Panc1 (cell line): ENCODE measurements around the gene IFI16. TPM values are rescaled to one million over a fixed set of nuclear protein-coding genes. Genes with fewer than 3 reads are reported as not detected.

Experiments used
- ATAC-seq: fragments of 200-7000 bp; cut with Tn5 transposase; 2 replicates; pipeline ENCODE4 v1.9.1; 2020; ENCODE audit warnings: mild to moderate bottlenecking, moderate library complexity
- BruUV-seq: library from RNA; stranded (reverse); fragments of 400-500 nt; replicated peaks from 2 replicates; lab custom pipeline; 2021; lab: Mats Ljungman, UMichigan
- CTCF ChIA-PET: fragments of 300-600 bp; sonication (Branson Sonifier 250); formaldehyde crosslinking; loops from one replicate; lab custom pipeline; 2022; ENCODE audit warnings: antibody characterized with exemption; lab: Charles Lee
- POLR2A ChIA-PET: fragments of 300-600 bp; sonication (Branson Sonifier 250); formaldehyde crosslinking; loops from one replicate; lab custom pipeline; 2022; ENCODE audit warnings: antibody characterized with exemption; lab: Charles Lee
- DNase-seq: peaks from one replicate; pipeline ENCODE4 v3.0.0-alpha.2; 2010; ENCODE audit warnings: low read depth, low spot score
- H3K27ac ChIP-seq: 2 replicates; pipeline ENCODE4 v1.5.1; 2011; ENCODE audit warnings: mild to moderate bottlenecking, low read length, inconsistent platforms
- H3K27me3 ChIP-seq: fragments of 200-500 bp; sonication (Bioruptor generic); 2 replicates; pipeline ENCODE4 v1.6.0; 2014; ENCODE audit warnings: low read length, inconsistent platforms; ENCODE audit not compliant: control insufficient read depth, insufficient read depth
- H3K36me3 ChIP-seq: fragments of 200-500 bp; sonication (Bioruptor generic); 2 replicates; pipeline ENCODE4 v1.5.1; 2014; ENCODE audit warnings: inconsistent platforms, mild to moderate bottlenecking, low read length, moderate library complexity; ENCODE audit not compliant: control insufficient read depth, insufficient read depth
- H3K4me1 ChIP-seq: 2 replicates; pipeline ENCODE4 v1.5.1; 2011; ENCODE audit warnings: inconsistent platforms, mild to moderate bottlenecking, low read length, moderate library complexity; ENCODE audit not compliant: control insufficient read depth, insufficient read depth
- H3K4me3 ChIP-seq, 2 experiments: 2 replicates each; pipeline ENCODE4 v1.5.1; 2011 to 2012; ENCODE audit warnings: low read depth in 2 of 2, low read length in 2 of 2, mild to moderate bottlenecking in 2 of 2, inconsistent platforms in 1 of 2, moderate library complexity in 1 of 2
- H3K9me3 ChIP-seq: fragments of 200-500 bp; sonication (Bioruptor generic); 2 replicates; pipeline ENCODE4 v1.5.1; 2014; ENCODE audit warnings: low read depth, mild to moderate bottlenecking, inconsistent platforms, low read length, moderate library complexity; ENCODE audit not compliant: control insufficient read depth, insufficient read depth
- CTCF ChIP-seq: fragments of 450-650 bp; IDR thresholded peaks from 2 replicates; pipeline ENCODE4 v1.5.1; 2017; ENCODE audit warnings: mild to moderate bottlenecking
- POLR2AphosphoS5 ChIP-seq: IDR thresholded peaks from 2 replicates; pipeline ENCODE4 v1.6.1; 2012; ENCODE audit warnings: mild to moderate bottlenecking, low read depth, low read length, moderate library complexity
- REST ChIP-seq, 2 experiments: IDR thresholded peaks; 2 replicates each; pipeline ENCODE4 v1.6.1; 2011 to 2012; ENCODE audit warnings: low read depth in 2 of 2, control low read depth in 1 of 2, low read length in 1 of 2, mild to moderate bottlenecking in 1 of 2, moderate library complexity in 1 of 2; ENCODE audit not compliant: insufficient read depth in 1 of 2
- SIN3A ChIP-seq: IDR thresholded peaks from 2 replicates; pipeline ENCODE4 v1.6.1; 2012; ENCODE audit warnings: low read depth, mild to moderate bottlenecking, low read length, moderate library complexity, borderline replicate concordance; ENCODE audit not compliant: insufficient read depth
- TCF7L2 ChIP-seq: IDR thresholded peaks from 2 replicates; pipeline ENCODE4 v1.6.1; 2011; ENCODE audit warnings: mild to moderate bottlenecking, low read depth, low read length, inconsistent platforms
- in situ Hi-C: cut with HindIII; loops from 2 replicates; pipeline ENCODE4 v1.10.0; 2016; ENCODE audit warnings: low sequenced_read_pairs, low pct_unique_long_range_greater_than_20kb
- intact Hi-C: fragments of 100-400 bp; cut with micrococcal nuclease; formaldehyde crosslinking; loops from one replicate; pipeline ENCODE4 v1.10.0; 2022; ENCODE audit not compliant: unreplicated experiment
- total RNA-seq: library from RNA; stranded (reverse); gene quantifications from one replicate; pipeline ENCODE4 v1.2.1, GENCODE V29; 2021; ENCODE audit not compliant: unreplicated experiment

The IFI16 gene
- total RNA-seq, 1 experiment from 2014 or later = 0.36 TPM

- no peak for ATAC-seq
- ChIA-PET POLR2A (no interaction called here), CTCF (no interaction called here)
- no TSS peak for BruUV-seq
- intact Hi-C loops (no loop called here), in situ Hi-C loops (no loop called here)
- Histone ChIP-seq H3K27ac (no peak overlapping the region), H3K9me3 (no peaks in the 10 kb centered on the region), H3K27me3 (no peaks in the 10 kb centered on the region), H3K4me1 (no peaks in the 10 kb centered on the region), H3K36me3 (no peaks in the 10 kb centered on the region), H3K4me3 (no peak overlapping the region)
- DNase-seq = no peak
- no peak for TF ChIP-seq SIN3A
- TF ChIP-seq TCF7L2 = no peak
- TF ChIP-seq POLR2AphosphoS5 = no peak
- no peak for TF ChIP-seq CTCF
- no peak for TF ChIP-seq REST (IDR thresholded peaks at IDR 0.05; ENCODE audit: insufficient read depth in 1 of 2, low read depth in 2 of 2, low read length in 1 of 2)
Observed at GRCh38 chr1:159051436-159051835, 41.7 kb downstream of the IFI16 start.

- Histone ChIP-seq H3K4me3 (no peak overlapping the region), H3K9me3 (no peaks in the 10 kb centered on the region), H3K36me3 (no peaks in the 10 kb centered on the region), H3K27ac (no peak overlapping the region), H3K27me3 (no peaks in the 10 kb centered on the region), H3K4me1 (no peaks in the 10 kb centered on the region)
- ChIA-PET CTCF (no interaction called here), POLR2A (no interaction called here)
- TF ChIP-seq TCF7L2 (no peak), REST (IDR thresholded peaks at IDR 0.05; ENCODE audit: insufficient read depth in 1 of 2, low read depth in 2 of 2, low read length in 1 of 2) (no peak), CTCF (no peak), POLR2AphosphoS5 (no peak), SIN3A (no peak)
- BruUV-seq = no TSS peak
- no peak for DNase-seq
- intact Hi-C loops (no loop called here), in situ Hi-C loops (no loop called here)
- ATAC-seq = no peak
Observed at GRCh38 chr1:159054427-159054826, 44.7 kb downstream of the IFI16 start.
